Ishikawa (cell line): ENCODE data around the gene HAPSTR1.

Experiments
- CEBPB ChIP-seq: IDR thresholded peaks from 2 replicates; pipeline ENCODE4 v1.6.1; 2012
- CREB1 ChIP-seq: IDR thresholded peaks from 2 replicates; pipeline ENCODE4 v1.6.1; 2012; ENCODE audit warnings: low read depth
- EGR1 ChIP-seq: IDR thresholded peaks from 2 replicates; pipeline ENCODE4 v1.6.1; 2012
- EP300 ChIP-seq: IDR thresholded peaks from 2 replicates; pipeline ENCODE4 v1.6.1; 2012; ENCODE audit warnings: borderline replicate concordance
- FOXM1 ChIP-seq: IDR thresholded peaks from 2 replicates; pipeline ENCODE4 v1.6.1; 2012; ENCODE audit warnings: low read depth, borderline replicate concordance
- NFIC ChIP-seq: IDR thresholded peaks from 2 replicates; pipeline ENCODE4 v1.6.1; 2012
- RAD21 ChIP-seq: IDR thresholded peaks from 2 replicates; pipeline ENCODE4 v1.6.1; 2012; ENCODE audit warnings: low read depth
- REST ChIP-seq: IDR thresholded peaks from 2 replicates; pipeline ENCODE4 v1.6.1; 2012; ENCODE audit warnings: low read depth, mild to moderate bottlenecking
- TAF1 ChIP-seq: IDR thresholded peaks from 2 replicates; pipeline ENCODE4 v1.6.1; 2012; ENCODE audit warnings: low read depth, mild to moderate bottlenecking
- TCF12 ChIP-seq: IDR thresholded peaks from 2 replicates; pipeline ENCODE4 v1.6.1; 2012; ENCODE audit warnings: low read depth
- TEAD4 ChIP-seq: IDR thresholded peaks from 2 replicates; pipeline ENCODE4 v1.6.1; 2012
- USF1 ChIP-seq: IDR thresholded peaks from 2 replicates; pipeline ENCODE4 v1.6.1; 2012
- YY1 ChIP-seq: IDR thresholded peaks from 2 replicates; pipeline ENCODE4 v1.6.1; 2012; ENCODE audit warnings: low read depth
- ZBTB7A ChIP-seq: IDR thresholded peaks from 2 replicates; pipeline ENCODE4 v1.6.1; 2012; ENCODE audit warnings: low read depth
- TF ChIP-seq, protein P1 (sequence below): IDR thresholded peaks from 2 replicates; pipeline ENCODE4 v1.6.1; 2012

HAPSTR1 gene

GRCh38 chr16:9055115-9055514, 36.3 kb upstream of the HAPSTR1 start:
- TF ChIP-seq YY1 (no peak), CREB1 (no peak)

- TF ChIP-seq TEAD4 = no peak
- no peak for TF ChIP-seq RAD21
- TF ChIP-seq, protein P1, sequence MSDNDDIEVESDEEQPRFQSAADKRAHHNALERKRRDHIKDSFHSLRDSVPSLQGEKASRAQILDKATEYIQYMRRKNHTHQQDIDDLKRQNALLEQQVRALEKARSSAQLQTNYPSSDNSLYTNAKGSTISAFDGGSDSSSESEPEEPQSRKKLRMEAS = no peak
- no peak for TF ChIP-seq CREB1
- TF ChIP-seq REST = no peak
- no peak for TF ChIP-seq CEBPB
- no peak for TF ChIP-seq EGR1
- TF ChIP-seq NFIC = no peak
- TF ChIP-seq USF1 = no peak
- TF ChIP-seq ZBTB7A = no peak
- no peak for TF ChIP-seq TAF1
- TF ChIP-seq TCF12 = no peak
- TF ChIP-seq YY1 = no peak
- TF ChIP-seq EP300 = no peak
Observed at GRCh38 chr16:9055661-9056060, 35.8 kb upstream of the HAPSTR1 start.

- TF ChIP-seq EGR1 (no peak), USF1 (no peak), RAD21 (no peak), YY1 (no peak), ZBTB7A (no peak), TAF1 (no peak), FOXM1 (no peak), EP300 (no peak), NFIC (no peak), CEBPB (no peak), CREB1 (no peak), TCF12 (no peak), TEAD4 (no peak), REST (no peak)
- TF ChIP-seq, protein P1 = no peak
Observed at GRCh38 chr16:9056061-9056460, 35.4 kb upstream of the HAPSTR1 start.

DNA sequence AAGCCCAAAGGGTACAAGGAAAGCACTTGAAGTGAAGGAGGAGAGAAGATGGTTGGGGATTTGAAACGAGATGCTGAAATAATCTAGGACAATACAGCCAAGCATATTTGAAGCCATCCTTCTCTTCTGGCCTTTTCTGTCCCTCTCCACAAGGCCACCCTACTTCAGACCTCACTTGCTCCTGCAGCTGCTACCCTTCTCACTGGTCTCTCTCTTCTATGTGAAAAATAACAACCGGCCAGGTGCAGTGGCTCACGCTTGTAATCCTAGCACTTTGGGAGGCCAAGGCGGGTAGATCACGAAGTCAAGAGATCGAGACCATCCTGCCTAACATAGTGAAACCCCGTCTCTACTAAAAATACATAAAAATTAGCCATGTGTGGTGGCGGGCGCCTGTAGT, 33.2 kb upstream of the HAPSTR1 start:
- TF ChIP-seq FOXM1 = no peak
- TF ChIP-seq, protein P1 = no peak
- TF ChIP-seq REST = no peak
- no peak for TF ChIP-seq ZBTB7A
- no peak for TF ChIP-seq NFIC
- no peak for TF ChIP-seq RAD21
- TF ChIP-seq TEAD4 = no peak
- no peak for TF ChIP-seq YY1

- TF ChIP-seq CEBPB (no peak), TEAD4 (no peak), YY1 (no peak), REST (no peak), EP300 (no peak), USF1 (no peak), CREB1 (no peak), ZBTB7A (no peak), NFIC (no peak), EGR1 (no peak), FOXM1 (no peak), TAF1 (no peak), RAD21 (no peak), TCF12 (no peak)
- TF ChIP-seq, protein P1 = no peak
Observed at GRCh38 chr16:9060225-9060624, 31.2 kb upstream of the HAPSTR1 start.
